GM21528 (cell line): ENCODE results near the gene KRTAP16-1.
"Not testable (repeated sequence)": the region's sequence is repeated elsewhere in the genome, so short reads cannot be mapped to it uniquely, and the experiment has no call there.

ENCODE experiments used
- ATAC-seq: cut with Tn5 transposase; IDR thresholded peaks from one replicate; pipeline ENCODE4 v1.9.1; 2021; ENCODE audit warnings: mild to moderate bottlenecking, moderate library complexity; ENCODE audit not compliant: unreplicated experiment, low FRiP score

The KRTAP16-1 gene

GRCh38 chr17:41308918-41309359, at the start of gene KRTAP16-1:
TSS of gene KRTAP16-1 (minus strand) at chr17:41309309. CDS start at chr17:41309253, 56 bp downstream.
- no peak for ATAC-seq

GRCh38 chr17:41354536-41354935, 45.4 kb upstream of the KRTAP16-1 start:
- ATAC-seq = no peak

- no peak for ATAC-seq
Observed at GRCh38 chr17:41352597-41353366, 43.7 kb upstream of the KRTAP16-1 start.

GRCh38 chr17:41351177-41351576, 42.1 kb upstream of the KRTAP16-1 start:
- no peak for ATAC-seq

- not testable (repeated sequence) for ATAC-seq
Observed at GRCh38 chr17:41350381-41350878, 41.3 kb upstream of the KRTAP16-1 start, which contains the start of gene KRT33A. TSS of gene KRT33A (minus strand) at chr17:41350828. CDS start at chr17:41350767, 61 bp downstream.

- no peak for ATAC-seq
Observed at GRCh38 chr17:41347869-41348760, 39.0 kb upstream of the KRTAP16-1 start.

GRCh38 chr17:41346421-41346820, 37.3 kb upstream of the KRTAP16-1 start:
- not testable (repeated sequence) for ATAC-seq

GRCh38 chr17:41345992-41346391, 36.9 kb upstream of the KRTAP16-1 start:
- ATAC-seq = no peak

- no peak for ATAC-seq
Observed at GRCh38 chr17:41343029-41343428, 33.9 kb upstream of the KRTAP16-1 start.

- ATAC-seq = no peak
Observed at GRCh38 chr17:41340934-41341861, 32.1 kb upstream of the KRTAP16-1 start.

GRCh38 chr17:41340494-41340893, 31.4 kb upstream of the KRTAP16-1 start:
- ATAC-seq = no peak

GRCh38 chr17:41339571-41340172, 30.6 kb upstream of the KRTAP16-1 start:
- ATAC-seq = no peak

- ATAC-seq = no peak
Observed at GRCh38 chr17:41338961-41339485, 29.9 kb upstream of the KRTAP16-1 start.

- no peak for ATAC-seq
Observed at GRCh38 chr17:41335747-41336146, 26.6 kb upstream of the KRTAP16-1 start.

GRCh38 chr17:41334385-41335305, 25.5 kb upstream of the KRTAP16-1 start:
- no peak for ATAC-seq

GRCh38 chr17:41333836-41334235, 24.7 kb upstream of the KRTAP16-1 start:
- no peak for ATAC-seq

- ATAC-seq = no peak
Observed at GRCh38 chr17:41333098-41333497, 24.0 kb upstream of the KRTAP16-1 start.

- no peak for ATAC-seq
Observed at GRCh38 chr17:41332239-41332638, 23.1 kb upstream of the KRTAP16-1 start.
